GM18858 (cell line): Measurements from ENCODE around the gene HERC4.
"Not testable (repeated sequence)": the region's sequence is repeated elsewhere in the genome, so short reads cannot be mapped to it uniquely, and the experiment has no call there.

ENCODE experiments used
- ATAC-seq: cut with Tn5 transposase; IDR thresholded peaks from one replicate; pipeline ENCODE4 v1.9.1; 2021; ENCODE audit not compliant: unreplicated experiment

The HERC4 gene

GRCh38 chr10:68095153-68095552 is 20.1 kb upstream of the HERC4 start:
- no peak for ATAC-seq

- ATAC-seq, result no peak
Measured at GRCh38 chr10:68092512-68092911, 17.4 kb upstream of the HERC4 start.

- no peak for ATAC-seq
Measured at GRCh38 chr10:68090586-68090985, 15.5 kb upstream of the HERC4 start.

- ATAC-seq, result peak; percentile 44
Measured at GRCh38 chr10:68088740-68089139, 13.7 kb upstream of the HERC4 start.

- ATAC-seq, result no peak
Measured at GRCh38 chr10:68087685-68088401, 12.8 kb upstream of the HERC4 start.

GRCh38 chr10:68086910-68087684 is 12.0 kb upstream of the HERC4 start:
- no peak for ATAC-seq

GRCh38 chr10:68086011-68086410 is 10.9 kb upstream of the HERC4 start:
- no peak for ATAC-seq

- no peak for ATAC-seq
Measured at GRCh38 chr10:68084469-68084868, 9.4 kb upstream of the HERC4 start.

- ATAC-seq, result no peak
Measured at GRCh38 chr10:68083953-68084352, 8.9 kb upstream of the HERC4 start.

- ATAC-seq, result no peak
Measured at GRCh38 chr10:68082872-68083271, 7.8 kb upstream of the HERC4 start.

GRCh38 chr10:68081916-68082315 is 6.8 kb upstream of the HERC4 start:
- no peak for ATAC-seq

- no peak for ATAC-seq
Measured at GRCh38 chr10:68080853-68081431, 5.9 kb upstream of the HERC4 start.

- no peak for ATAC-seq
Measured at GRCh38 chr10:68079434-68079833, 4.4 kb upstream of the HERC4 start.

- no peak for ATAC-seq
Measured at GRCh38 chr10:68077026-68077425, 1.9 kb upstream of the HERC4 start.

GRCh38 chr10:68076081-68076480 is 998 bp upstream of the HERC4 start:
- ATAC-seq, result not testable (repeated sequence)

GRCh38 chr10:68075550-68076004 is 494 bp upstream of the HERC4 start:
- no peak for ATAC-seq

- ATAC-seq, result no peak
Measured at GRCh38 chr10:68074031-68074774, 880 bp downstream of the HERC4 start.

GRCh38 chr10:68073631-68074030 is 1.5 kb downstream of the HERC4 start:
- ATAC-seq, result no peak

- ATAC-seq, result no peak
Measured at GRCh38 chr10:68067508-68067907, 7.6 kb downstream of the HERC4 start.

GRCh38 chr10:68067029-68067428 is 8.1 kb downstream of the HERC4 start:
- ATAC-seq, result no peak

GRCh38 chr10:68053553-68053952 is 21.5 kb downstream of the HERC4 start:
- no peak for ATAC-seq
